Right lobe of liver (tissue), 6 donors: Measurements from ENCODE around the gene CSTF2T. TPM values are rescaled to one million over a fixed set of nuclear protein-coding genes. Genes with fewer than 3 reads are reported as not detected.

Source experiments
- ATAC-seq, 4 donors: fragments of 200-7000 bp; cut with Tn5 transposase; one replicate each; pipeline ENCODE4 v1.9.1; 2020; ENCODE audit warnings: mild to moderate bottlenecking in 4 of 4, moderate library complexity in 4 of 4
- DNase-seq, 3 donors: peaks; one replicate each; pipeline ENCODE4 v3.0.0-alpha.2; 2020
- H3K27ac ChIP-seq, 3 donors: fragments of 200-600 bp; one replicate each; pipeline ENCODE4 v1.8.0; 2022
- H3K27me3 ChIP-seq, 2 donors: fragments of 200-600 bp; one replicate each; pipeline ENCODE4 v1.8.0; 2022
- H3K36me3 ChIP-seq, 4 donors: fragments of 200-600 bp; sonication (generic) in 1 of 4; one replicate each; pipeline versions ENCODE4 v1.5.1 to v1.8.0; 2017 to 2022; ENCODE audit warnings: control low read depth in 1 of 4
- H3K4me1 ChIP-seq, 4 donors: fragments of 200-600 bp; sonication (generic) in 1 of 4; one replicate each; pipeline versions ENCODE4 v1.5.1 to v1.8.0; 2017 to 2022; ENCODE audit warnings: control low read depth in 1 of 4
- H3K4me3 ChIP-seq, 3 donors: fragments of 200-600 bp; one replicate each; pipeline ENCODE4 v1.8.0; 2022
- H3K9me3 ChIP-seq, 4 donors: fragments of 200-600 bp; sonication (generic) in 1 of 4; one replicate each; pipeline versions ENCODE4 v1.5.1 to v1.8.0; 2017 to 2022; ENCODE audit warnings: control low read depth in 1 of 4
- CTCF ChIP-seq, 4 donors: fragments of 200-600 bp in 3 of 4; fragments of 450-650 bp in 1 of 4; IDR thresholded peaks; one replicate each; pipeline versions ENCODE4 v1.5.1 to v1.8.0; 2016 to 2022; ENCODE audit warnings: antibody characterized with exemption in 4 of 4, mild to moderate bottlenecking in 2 of 4
- POLR2A ChIP-seq: fragments of 450-650 bp; IDR thresholded peaks from one replicate; pipeline ENCODE4 v1.6.1; 2017; ENCODE audit warnings: antibody characterized with exemption, mild to moderate bottlenecking
- WGBS: methylation state at CpG from one replicate; pipeline ENCODE4 v1.1.6; 2018; ENCODE audit warnings: low coverage, low lambda C conversion rate; ENCODE audit not compliant: insufficient coverage; ENCODE audit errors: missing lambda C conversion rate; 5-methylcytosine and 5-hydroxymethylcytosine counted together
- intact Hi-C, 2 donors: fragments of 100-400 bp; cut with DNase I; formaldehyde crosslinking; loops; one replicate each; pipeline versions ENCODE4 v1.11.2 to v1.14.1; 2022
- total RNA-seq, 6 experiments: library from RNA; depleted of rRNA in 2 of 6; stranded (reverse); fragments of >200 nt in 2 of 6; fragmentation: NEBNext Ultra II Directional in 3 of 6; extraction: Animal tissue kit (Norgen Biotek cat#: 25700) in 3 of 6; gene quantifications; one replicate each; pipeline versions ENCODE4 v1.1.0 to v1.2.4, GENCODE V29; 2016 to 2023
- donor health status: DM: no; HTN: yes; CAD: no.
- donor health status: DM: no; HTN: no; CAD: no.
- donor health status: DM: no; HTN: no; CAD: no.
- donor health status: DM: no; HTN: yes; CAD: no.
- donor health status: DM: no; HTN: yes; CAD: no.

CSTF2T gene
- total RNA-seq, 6 experiments from 2014 or later = 8.0 to 12.3 (median 8.9) TPM

DNA sequence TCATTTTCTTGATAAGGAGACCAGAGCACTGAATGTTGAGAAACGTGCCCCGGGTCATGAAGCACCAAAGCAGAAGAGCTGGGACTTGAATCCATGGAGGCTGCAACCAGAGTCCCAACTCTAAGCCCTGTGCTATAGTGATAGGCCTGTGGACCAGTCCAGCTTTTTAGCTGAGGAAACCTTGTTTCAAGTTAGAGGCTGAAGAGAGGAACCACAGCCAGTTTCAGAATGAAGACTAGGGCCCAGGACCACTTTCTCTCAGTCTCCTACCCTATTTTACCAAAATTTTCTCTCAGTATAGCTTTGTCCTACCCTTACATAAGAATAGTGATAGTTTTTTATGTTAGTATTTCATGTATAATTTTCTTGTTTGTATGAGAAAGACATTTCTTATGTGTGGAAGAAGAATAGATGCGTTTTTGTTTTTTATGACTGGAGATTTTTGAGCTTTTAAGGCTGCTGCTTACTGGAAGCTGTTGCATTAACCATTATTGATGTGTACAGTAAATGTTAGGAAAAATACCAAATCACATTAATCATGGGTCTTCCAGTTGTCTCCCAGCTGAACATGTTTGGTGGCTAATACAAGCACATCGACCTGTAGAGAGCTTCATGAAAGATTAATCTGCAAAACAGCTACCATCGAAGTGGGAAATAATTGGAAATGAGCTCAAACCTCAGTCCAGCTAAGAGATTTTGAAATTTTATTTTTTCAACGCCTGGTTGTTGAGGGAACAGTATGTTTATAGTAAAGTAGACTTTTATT is 45.0 kb upstream of the CSTF2T start:
- no peak for TF ChIP-seq CTCF (IDR thresholded peaks at IDR 0.05)
- no peak for TF ChIP-seq POLR2A
- Histone ChIP-seq H3K27ac (no peak overlapping the region), H3K27me3 (no peaks in the 10 kb centered on the region), H3K4me3 (no peak overlapping the region), H3K36me3 (no peaks in the 10 kb centered on the region), H3K9me3 (no peaks in the 10 kb centered on the region), H3K4me1 (no peaks in the 10 kb centered on the region)
- WGBS = 58% methylated on average over 6 of the region's 6 CpGs
- no peak for DNase-seq
- no peak for ATAC-seq
- intact Hi-C loops = no loop called here

DNA sequence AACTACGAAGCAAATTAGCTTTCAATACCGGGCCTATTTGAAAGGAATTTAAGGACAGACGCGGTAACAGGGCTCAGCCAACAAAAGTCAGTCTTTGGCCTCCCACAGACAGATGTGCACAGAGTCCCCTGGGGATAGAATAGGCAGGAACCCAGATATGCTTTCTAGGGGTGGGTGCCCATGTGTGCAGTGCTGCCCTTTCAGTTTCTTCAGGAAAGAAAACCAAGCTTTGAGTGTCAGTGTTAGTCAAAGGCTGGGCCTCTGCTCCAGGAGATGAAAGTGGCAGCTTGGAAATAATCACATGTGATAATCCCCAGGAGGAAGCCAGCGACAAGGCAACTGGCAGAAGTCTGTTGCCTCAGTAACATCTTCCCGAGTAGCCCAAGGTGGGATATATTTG is 43.8 kb upstream of the CSTF2T start:
- Histone ChIP-seq H3K4me1 (no peaks in the 10 kb centered on the region), H3K4me3 (no peak overlapping the region), H3K27me3 (no peaks in the 10 kb centered on the region), H3K36me3 (no peaks in the 10 kb centered on the region), H3K9me3 (no peaks in the 10 kb centered on the region), H3K27ac (no peak overlapping the region)
- DNase-seq (no peak), ATAC-seq (no peak)
- intact Hi-C loops = no loop called here
- TF ChIP-seq POLR2A (no peak), CTCF (IDR thresholded peaks at IDR 0.05) (no peak)
- 60% methylated on average over 6 of the region's 6 CpGs for WGBS

GRCh38 chr10:51733057-51733456 is 33.7 kb upstream of the CSTF2T start:
- H3K4me1 ChIP-seq = no peaks in the 10 kb centered on the region
- 39% methylated on average over 1 of the region's 1 CpG for WGBS
- no peak overlapping the region for H3K27ac ChIP-seq
- no peak for DNase-seq
- intact Hi-C loops = no loop called here
- no peak for ATAC-seq
- H3K27me3 ChIP-seq = no peaks in the 10 kb centered on the region
- no peaks in the 10 kb centered on the region for H3K9me3 ChIP-seq
- no peak for TF ChIP-seq POLR2A
- TF ChIP-seq CTCF (IDR thresholded peaks at IDR 0.05) = no peak
- no peaks in the 10 kb centered on the region for H3K36me3 ChIP-seq
- H3K4me3 ChIP-seq = no peak overlapping the region

DNA sequence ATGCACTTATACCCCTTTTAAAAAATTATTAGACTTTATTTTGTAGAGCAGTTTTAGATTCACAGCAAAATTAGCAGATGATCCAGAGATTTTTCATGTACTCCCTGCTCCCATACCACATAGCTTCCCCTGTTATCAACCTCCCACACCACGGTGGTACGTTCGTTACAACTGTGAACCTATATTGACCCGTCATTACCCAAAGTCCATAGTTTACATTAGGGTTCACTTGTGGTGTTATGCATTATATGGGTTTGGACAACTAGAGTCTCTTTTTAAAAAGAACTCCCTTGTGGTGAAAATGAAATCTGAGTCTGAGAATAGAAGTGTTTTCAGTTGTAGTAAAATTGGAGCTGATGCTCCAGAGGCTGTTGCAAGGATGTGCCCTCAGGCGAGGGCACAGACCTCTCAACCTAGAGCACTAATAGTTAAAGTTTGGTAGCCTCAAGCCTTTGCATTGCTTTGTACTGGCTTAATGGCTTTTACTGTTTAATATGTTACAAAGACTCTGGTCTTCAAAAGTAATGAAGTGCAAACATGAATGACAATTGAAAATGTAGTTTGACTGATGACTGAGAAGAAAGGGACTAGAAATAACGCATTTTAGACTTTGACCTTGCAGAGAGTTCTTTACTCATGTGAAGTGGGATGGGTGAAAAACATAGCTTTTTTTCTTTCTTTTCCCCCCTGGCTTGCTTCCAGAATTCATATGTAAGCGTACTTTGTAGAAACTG is 30.6 kb upstream of the CSTF2T start:
- WGBS = 27% methylated on average over 7 of the region's 7 CpGs
- Histone ChIP-seq H3K9me3 (no peaks in the 10 kb centered on the region), H3K4me1 (no peaks in the 10 kb centered on the region), H3K27me3 (no peaks in the 10 kb centered on the region), H3K4me3 (no peak overlapping the region), H3K36me3 (no peaks in the 10 kb centered on the region), H3K27ac (no peak overlapping the region)
- ATAC-seq (no peak), DNase-seq (no peak)
- intact Hi-C loops = no loop called here
- no peak for TF ChIP-seq CTCF (IDR thresholded peaks at IDR 0.05)
- no peak for TF ChIP-seq POLR2A
